Stimulated activated CD4-positive, alpha-beta T cell treated with anti-CD3 and anti-CD28 coated beads, Interleukin-12 subunit alpha, Interleukin-12 subunit beta, amount 100 ng/mL, for 24 hours (primary cell): ENCODE results near the gene GJC2.
"Not testable (repeated sequence)": the region's sequence is repeated elsewhere in the genome, so short reads cannot be mapped to it uniquely, and the experiment has no call there.

Experiments used
- DNase-seq, 2 experiments: peaks; one replicate each; pipeline ENCODE4 v3.0.0-alpha.2; 2020; ENCODE audit warnings: low read depth in 2 of 2

GJC2 gene

GRCh38 chr1:228149406-228150119 lies at the start of gene GJC2:
Gene GJC2 (plus strand): TSS chr1:228149930. CDS start chr1:228157759, 7,829 bp downstream.
- DNase-seq = no peak

DNA sequence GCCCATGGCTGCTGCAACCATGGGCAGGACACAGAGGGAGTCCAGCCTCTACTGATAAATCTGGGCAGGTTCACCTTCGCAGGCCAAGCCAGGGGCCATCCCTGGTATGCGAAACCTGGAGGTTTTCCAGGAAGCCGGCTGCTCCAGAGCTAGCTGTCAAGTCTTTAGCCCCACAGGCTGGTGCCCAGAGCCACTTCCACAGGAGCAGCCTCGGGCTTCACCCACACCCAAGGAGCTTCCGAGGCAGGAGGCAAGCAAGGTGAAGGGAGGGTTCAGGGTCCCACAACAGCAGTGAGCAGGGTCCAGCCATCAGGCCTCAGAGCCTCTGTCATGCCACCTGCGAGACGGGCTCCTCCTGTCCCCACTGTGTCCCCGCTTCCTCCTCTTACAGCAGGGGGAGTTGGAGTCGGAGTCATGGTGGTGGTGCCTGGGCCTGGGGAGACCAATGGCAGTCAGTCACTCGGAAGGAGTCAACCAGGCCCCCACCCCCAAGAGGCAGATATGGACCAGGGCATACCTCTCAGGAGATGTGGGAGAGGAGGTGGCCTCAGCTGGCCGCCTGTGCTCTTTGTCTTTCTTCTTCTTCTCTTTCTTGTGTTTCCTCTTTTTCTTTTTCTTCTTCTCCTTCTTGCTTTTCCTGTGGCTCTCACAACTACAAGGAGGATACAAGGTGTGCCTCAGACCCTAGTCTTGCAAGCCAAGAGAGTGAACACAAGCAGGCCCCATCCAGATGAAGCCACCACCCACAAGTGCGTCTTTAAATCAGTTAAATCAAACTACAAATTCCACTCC lies 48.7 kb upstream of the GJC2 start:
- DNase-seq = no peak

DNA sequence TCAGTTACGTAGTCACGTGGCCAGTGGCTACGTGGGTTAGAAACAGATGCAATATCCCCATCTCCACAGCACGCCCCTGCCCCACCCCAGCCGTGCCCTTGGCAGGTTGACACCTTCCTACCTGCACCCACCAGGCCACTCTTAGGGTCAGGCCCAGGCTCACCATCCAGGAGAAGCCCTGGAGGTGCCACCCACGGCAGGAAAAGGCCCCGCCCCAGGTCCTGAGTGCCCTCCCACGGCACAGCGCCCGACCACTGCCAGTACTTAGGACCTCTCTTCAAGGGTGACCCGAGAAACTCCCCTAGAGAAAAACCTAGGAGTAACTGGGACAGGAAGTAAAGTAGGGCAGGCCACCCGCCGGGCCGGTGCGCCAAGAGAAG lies 48.1 kb upstream of the GJC2 start:
- no peak for DNase-seq

DNA sequence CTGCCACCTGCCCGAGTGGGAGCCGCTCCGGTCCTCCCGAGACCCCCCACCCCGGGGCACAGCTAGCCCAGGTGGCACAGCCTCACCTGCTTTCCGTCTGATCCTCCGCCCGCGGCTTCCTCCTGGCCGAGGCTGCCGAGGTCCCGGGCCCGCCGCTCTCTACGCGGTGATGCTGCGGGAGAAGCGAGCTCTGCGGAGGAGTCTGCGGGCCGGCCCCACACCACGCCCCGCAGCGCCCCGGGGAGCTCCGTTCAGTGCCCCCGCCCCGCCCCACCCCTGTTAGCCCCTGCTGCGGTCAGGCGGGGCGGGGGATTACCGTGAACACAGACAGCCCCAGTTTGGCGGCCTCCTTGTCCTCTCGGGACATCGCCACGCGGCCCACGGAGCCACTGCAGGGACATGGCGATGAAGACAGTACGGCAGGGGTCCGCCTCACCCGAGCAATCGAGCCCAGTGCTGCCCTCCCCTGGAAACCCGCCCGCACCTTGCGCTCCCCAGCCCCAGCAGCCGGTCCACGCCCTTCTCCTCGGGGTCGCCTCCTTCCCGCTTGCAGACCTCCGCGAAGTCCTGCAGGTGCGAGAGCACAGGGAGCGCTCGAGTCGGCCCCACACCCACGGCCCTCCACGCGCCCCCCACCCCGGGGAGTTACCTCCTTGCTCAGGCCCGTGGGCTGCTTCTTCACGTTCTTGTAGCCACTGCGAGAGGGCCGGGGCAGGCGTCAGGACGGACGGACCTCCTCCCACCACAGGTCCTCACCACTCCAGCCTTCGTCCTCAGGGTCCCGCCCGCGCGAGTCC lies 47.5 kb upstream of the GJC2 start:
- DNase-seq = no peak

DNA sequence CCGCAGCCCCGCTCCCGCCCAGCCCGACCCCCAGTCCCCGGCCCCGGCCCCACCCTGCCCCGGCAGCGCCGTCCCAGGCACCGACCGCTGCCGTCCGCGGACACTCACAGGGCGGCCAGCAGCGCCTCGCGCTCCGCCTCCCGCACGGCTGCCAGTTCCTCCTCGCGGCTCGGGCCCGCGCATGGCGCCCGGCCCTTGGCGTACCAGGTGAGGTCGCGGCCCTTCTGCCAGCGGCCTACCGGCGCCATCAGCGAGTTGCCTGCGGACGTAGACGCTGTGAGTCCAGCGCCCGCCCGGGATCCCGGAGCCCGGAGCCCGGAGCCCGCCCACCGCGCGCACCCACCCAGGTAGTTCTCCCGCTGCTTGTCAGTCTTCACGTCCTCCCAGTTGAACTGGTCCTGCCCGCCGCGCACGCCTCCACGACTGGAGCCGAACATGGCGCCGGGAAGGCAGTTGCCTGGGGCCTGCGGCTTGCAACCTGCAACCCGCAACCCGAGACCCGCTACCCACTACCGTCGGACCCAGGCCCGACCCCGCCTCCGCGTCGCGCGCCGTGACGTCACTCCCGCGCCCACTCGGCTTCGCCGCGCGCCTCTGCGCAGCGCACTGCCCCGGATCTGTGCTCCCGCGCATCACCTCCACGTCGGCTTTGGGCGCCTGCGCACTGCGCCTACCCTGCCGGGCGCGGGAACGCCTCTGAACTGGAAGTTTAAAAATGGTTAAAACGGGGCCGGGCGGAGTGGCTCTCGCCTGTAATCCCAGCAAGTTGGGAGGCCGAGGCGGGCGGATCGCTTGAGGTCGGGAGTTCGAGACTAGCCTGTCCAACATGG lies 46.7 kb upstream of the GJC2 start, which contains the start of gene C1orf35:
C1orf35 (minus strand) TSS at position 535 of the 830 bp plus-strand sequence; CDS start at position 437, 98 bp downstream.
- DNase-seq = peak; percentile 92

DNA sequence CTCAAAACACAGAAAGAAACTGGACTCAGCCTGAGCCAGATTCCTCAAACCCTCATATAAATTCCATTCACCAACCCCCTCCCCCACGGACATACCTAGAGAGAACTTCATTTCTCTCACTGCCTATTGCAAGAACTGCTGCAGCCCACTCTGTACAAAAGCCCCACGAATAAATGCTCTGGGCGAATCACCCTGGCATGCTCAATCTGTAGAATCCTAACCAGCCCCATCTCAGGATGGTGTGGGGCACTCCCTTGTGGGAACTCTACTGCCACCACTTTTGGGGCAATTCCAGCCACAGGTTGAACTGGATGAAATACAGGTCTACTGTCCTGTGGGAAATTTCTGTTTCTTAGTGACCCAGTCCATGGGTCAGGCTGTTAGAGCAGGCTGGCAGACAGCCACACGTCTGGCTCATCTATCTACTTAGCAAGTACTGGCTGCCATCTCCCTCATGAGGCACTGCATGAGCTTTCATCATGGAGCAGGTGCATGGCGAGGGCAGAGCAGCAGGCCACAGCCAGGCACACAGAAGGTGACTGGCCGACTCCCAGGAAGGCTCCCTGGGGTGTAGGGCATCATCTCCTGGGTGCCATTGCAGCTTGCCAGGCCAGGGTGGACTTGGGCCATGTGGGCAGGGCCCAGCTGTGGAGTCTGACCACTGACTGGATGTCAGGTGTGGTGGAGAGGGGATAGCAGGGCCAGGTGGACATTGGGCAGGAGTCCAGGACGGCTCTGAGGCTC lies 45.0 kb upstream of the GJC2 start:
- DNase-seq = no peak

GRCh38 chr1:228105270-228105995 lies 44.3 kb upstream of the GJC2 start:
- DNase-seq = no peak

DNA sequence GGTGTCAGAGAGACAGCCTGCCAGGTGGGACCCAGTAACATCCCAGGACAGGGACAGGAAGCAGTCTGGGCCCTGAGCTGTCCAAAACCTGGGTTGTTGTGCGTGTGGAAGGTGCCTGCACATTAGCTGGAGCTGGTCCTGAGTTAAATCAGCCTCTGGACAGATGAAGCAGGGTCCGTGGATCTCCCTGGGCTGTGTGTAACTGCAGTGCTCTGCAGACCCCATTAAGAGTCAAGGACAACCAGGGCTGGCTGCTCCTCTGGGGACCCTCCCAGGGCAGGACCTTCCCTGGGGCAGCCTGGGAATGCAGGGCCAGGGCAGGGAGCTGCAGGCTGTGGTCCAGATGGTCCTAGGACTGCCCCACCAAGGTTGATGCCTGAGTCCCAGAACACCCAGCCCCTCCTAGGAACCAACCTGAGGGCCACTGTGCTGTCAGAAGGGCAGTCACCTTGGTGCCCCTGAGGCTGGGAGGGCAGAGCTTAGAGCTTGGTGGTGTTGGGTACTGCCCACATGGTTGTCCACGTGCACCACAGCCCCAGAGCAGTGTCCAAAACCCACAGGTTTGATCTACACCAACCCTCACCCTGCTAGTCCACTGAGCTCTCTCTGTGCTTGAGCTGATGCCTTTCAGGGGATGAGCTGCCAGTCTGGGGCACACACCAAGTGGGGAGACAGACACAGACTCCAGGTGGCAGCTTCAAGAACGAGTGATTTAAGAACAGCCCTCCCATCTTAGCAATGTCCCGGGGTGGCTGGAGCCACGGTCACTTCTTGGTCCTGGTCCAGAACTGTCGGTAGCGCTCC lies 43.5 kb upstream of the GJC2 start:
- DNase-seq = no peak

- DNase-seq = no peak
These were observed 43.0 kb upstream of the GJC2 start for GRCh38 chr1:228106800-228107054.

DNA sequence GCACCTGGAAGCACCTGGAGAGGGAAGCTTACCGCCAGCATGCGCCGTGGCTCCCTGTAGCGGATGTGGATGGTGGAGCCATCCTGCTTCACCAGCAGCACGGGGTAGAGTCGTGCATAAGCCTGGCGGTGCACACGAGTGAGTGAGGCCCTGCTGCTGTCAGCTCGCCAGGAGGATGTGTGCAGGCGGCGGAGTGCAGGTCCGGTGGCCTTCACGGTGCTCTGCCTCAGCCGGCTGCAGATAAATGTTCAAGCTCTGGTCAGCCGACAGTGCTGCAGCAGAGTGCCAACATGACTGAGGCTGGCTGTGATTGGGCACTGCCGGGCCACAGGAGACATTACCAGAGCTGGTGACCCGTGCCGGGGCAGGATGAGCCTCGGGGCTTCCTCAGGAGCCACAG lies 42.1 kb upstream of the GJC2 start:
- DNase-seq = no peak

GRCh38 chr1:228108055-228108690 lies 41.6 kb upstream of the GJC2 start:
- no peak for DNase-seq

DNA sequence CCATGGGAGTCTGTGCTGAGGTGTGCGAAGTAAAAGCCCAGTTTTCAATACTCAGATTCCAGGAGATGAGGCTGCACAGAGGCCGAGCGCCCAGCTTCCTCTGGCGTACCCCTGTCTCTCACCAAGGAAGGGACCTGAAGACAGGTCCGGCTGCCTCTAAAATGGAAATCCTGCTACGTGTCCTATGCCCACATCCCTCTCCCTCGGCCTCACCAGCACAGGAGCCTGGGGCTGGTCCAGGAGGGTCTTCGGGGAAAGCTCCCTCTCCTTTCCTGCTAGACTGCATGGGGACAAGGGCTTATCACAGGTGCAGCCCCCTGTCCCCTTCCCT lies 41.0 kb upstream of the GJC2 start:
- DNase-seq = no peak

- DNase-seq = peak; percentile 94 to 99
These were observed 40.4 kb upstream of the GJC2 start, which contains the start of gene MRPL55 for GRCh38 chr1:228109073-228109961. Gene MRPL55 (minus strand): TSS chr1:228109299. CDS start chr1:228108260, 1,039 bp downstream.

DNA sequence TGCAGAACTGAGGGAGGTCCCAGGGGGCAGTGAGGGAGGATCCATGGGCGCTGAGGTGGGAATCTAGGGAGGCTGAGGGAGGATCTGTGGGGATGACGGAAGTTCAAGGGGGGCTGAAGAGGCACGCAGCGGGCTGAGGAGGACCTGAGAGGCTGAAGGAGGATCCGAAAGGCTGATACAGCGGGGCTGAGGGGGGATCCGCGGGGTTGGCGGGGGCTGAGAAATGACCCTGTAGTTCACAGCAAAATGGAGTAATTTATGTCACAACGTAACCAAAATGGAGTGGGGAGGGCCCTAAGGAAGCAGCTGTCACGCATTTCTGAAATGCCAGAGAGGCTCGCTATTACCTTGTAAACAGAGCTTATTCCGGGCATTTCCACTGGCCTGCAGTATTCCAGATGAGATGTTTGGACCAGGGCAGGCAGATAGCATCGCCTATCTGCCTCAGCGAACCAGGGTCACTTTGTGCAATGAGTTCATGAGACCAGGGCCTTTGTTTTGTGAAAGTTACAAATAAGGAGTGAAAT lies 39.7 kb upstream of the GJC2 start:
- DNase-seq = no peak

- no peak for DNase-seq
These were observed 39.2 kb upstream of the GJC2 start for GRCh38 chr1:228110556-228110955.

DNA sequence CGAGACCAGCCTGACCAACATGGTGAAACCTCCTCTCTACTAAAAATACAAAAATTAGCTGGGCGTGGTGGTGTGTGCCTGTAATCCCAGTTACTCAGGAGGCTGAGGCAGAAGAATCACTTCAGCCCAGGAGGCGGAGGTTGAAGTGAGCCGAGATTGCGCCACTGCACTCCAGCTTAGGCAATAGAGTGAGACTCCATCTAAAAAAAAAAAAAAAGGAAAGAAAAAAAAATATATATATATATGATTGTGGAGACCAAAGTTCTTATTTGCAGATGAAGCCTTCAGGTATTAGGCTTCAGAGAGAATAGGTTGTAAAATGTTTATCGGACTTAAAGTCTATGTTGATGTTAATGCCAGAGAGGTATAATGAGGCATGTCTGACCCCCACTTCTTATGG lies 38.4 kb upstream of the GJC2 start:
- DNase-seq = not testable (repeated sequence)

DNA sequence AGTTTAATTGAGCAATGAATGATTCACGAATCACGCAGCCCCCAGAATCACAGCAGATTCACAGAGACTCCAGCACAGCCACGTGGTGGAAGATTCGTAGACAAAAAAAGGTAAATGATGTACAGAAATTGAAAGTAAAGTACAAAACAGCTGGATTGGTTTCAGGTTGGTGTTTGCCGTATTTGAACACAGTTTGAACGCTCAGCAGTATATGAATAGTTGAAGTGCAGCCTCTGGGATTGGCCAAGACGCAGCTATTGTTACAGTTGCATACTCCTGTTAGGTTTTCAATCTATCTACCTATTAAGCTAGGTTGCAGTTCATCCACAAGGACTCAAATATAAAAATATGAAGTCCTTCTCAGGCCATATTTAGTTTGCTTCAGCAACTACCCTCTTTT lies 37.6 kb upstream of the GJC2 start:
- no peak for DNase-seq

DNA sequence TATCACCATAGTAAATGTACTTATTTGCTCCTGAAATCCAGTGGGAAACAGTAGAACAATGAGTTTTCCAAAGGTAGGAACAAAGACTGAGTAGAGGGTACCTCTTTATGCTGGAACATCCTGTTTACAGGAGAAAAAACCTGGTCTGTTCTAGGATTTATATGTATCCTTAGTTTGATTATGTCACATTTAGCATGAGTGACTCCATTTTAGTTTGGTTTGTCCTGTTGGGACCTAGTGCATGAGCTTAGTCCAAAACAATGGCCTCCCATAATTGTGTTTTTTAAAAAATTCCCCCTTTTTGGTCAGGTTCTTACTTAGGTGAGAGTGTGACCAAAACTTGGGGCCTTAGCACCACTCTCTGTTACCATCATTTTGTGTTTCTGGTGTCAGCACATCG lies 37.1 kb upstream of the GJC2 start:
- no peak for DNase-seq
